Trophoblast cell (in vitro differentiated cells and primary cell): ENCODE results near the gene INPP4A.

Experiments used
- DNase-seq, 2 donors: peaks; one replicate each; pipeline ENCODE4 v3.0.0-alpha.2; 2016
- H2AFZ ChIP-seq: 2 replicates; pipeline ENCODE4 v1.6.1; 2013; ENCODE audit warnings: low read length, moderate library complexity, mild to moderate bottlenecking; ENCODE audit not compliant: insufficient read depth, poor library complexity
- H2AK5ac ChIP-seq: 2 replicates; pipeline ENCODE4 v1.6.1; 2013; ENCODE audit warnings: mild to moderate bottlenecking, low read length
- H2BK120ac ChIP-seq: 2 replicates; pipeline ENCODE4 v1.6.1; 2013; ENCODE audit warnings: low read length, mild to moderate bottlenecking, moderate library complexity; ENCODE audit not compliant: insufficient read depth, poor library complexity
- H2BK12ac ChIP-seq: 2 replicates; pipeline ENCODE4 v1.6.1; 2013; ENCODE audit warnings: mild to moderate bottlenecking, low read length, moderate library complexity
- H2BK5ac ChIP-seq: 2 replicates; pipeline ENCODE4 v1.6.1; 2013; ENCODE audit warnings: low read length, low read depth, moderate library complexity, mild to moderate bottlenecking; ENCODE audit not compliant: poor library complexity
- H3K14ac ChIP-seq: 2 replicates; pipeline ENCODE4 v1.6.1; 2013; ENCODE audit warnings: mild to moderate bottlenecking, low read length
- H3K18ac ChIP-seq: 2 replicates; pipeline ENCODE4 v1.6.1; 2013; ENCODE audit warnings: mild to moderate bottlenecking, low read length
- H3K23ac ChIP-seq: 2 replicates; pipeline ENCODE4 v1.6.1; 2013; ENCODE audit warnings: low read length
- H3K27ac ChIP-seq: 2 replicates; pipeline ENCODE4 v1.5.1; 2013; ENCODE audit warnings: low read depth, mild to moderate bottlenecking, inconsistent platforms, low read length, moderate library complexity
- H3K27me3 ChIP-seq: 2 replicates; pipeline ENCODE4 v1.6.1; 2013; ENCODE audit warnings: inconsistent platforms, mild to moderate bottlenecking, low read length, moderate library complexity; ENCODE audit not compliant: insufficient read depth
- H3K36me3 ChIP-seq, 2 experiments: 1 replicate in 1 of 2; 2 replicates in 1 of 2; pipeline ENCODE4 v1.6.1; 2013; ENCODE audit warnings: low read length in 2 of 2, mild to moderate bottlenecking in 2 of 2, moderate library complexity in 1 of 2; ENCODE audit not compliant: insufficient read depth in 2 of 2, control insufficient read depth in 1 of 2
- H3K4ac ChIP-seq: 2 replicates; pipeline ENCODE4 v1.6.1; 2013; ENCODE audit warnings: low read depth, mild to moderate bottlenecking, low read length, moderate library complexity
- H3K4me1 ChIP-seq, 2 experiments: 1 replicate in 1 of 2; 2 replicates in 1 of 2; pipeline ENCODE4 v1.6.1; 2013; ENCODE audit warnings: low read length in 2 of 2, mild to moderate bottlenecking in 2 of 2, moderate library complexity in 1 of 2; ENCODE audit not compliant: insufficient read depth in 2 of 2, control insufficient read depth in 1 of 2
- H3K4me2 ChIP-seq: 2 replicates; pipeline ENCODE4 v1.6.1; 2013; ENCODE audit warnings: inconsistent platforms, mild to moderate bottlenecking, low read length, moderate library complexity
- H3K4me3 ChIP-seq: 2 replicates; pipeline ENCODE4 v1.5.1; 2013; ENCODE audit warnings: mild to moderate bottlenecking, low read depth, low read length, inconsistent platforms
- H3K79me1 ChIP-seq: one replicate; pipeline ENCODE4 v1.6.1; 2013; ENCODE audit warnings: low read length
- H3K79me2 ChIP-seq: 2 replicates; pipeline ENCODE4 v1.6.1; 2013; ENCODE audit warnings: low read length, mild to moderate bottlenecking; ENCODE audit not compliant: control insufficient read depth, insufficient read depth, poor library complexity
- H3K9ac ChIP-seq: 2 replicates; pipeline ENCODE4 v1.6.1; 2013; ENCODE audit warnings: mild to moderate bottlenecking, low read length
- H3K9me3 ChIP-seq: 2 replicates; pipeline ENCODE4 v1.6.1; 2013; ENCODE audit warnings: low read depth, mild to moderate bottlenecking, control low read depth, inconsistent platforms, low read length; ENCODE audit not compliant: insufficient read depth
- H4K12ac ChIP-seq: 2 replicates; pipeline ENCODE4 v1.6.1; 2013; ENCODE audit warnings: low read depth, mild to moderate bottlenecking, low read length, moderate library complexity
- H4K8ac ChIP-seq: 2 replicates; pipeline ENCODE4 v1.6.1; 2013; ENCODE audit warnings: low read depth, mild to moderate bottlenecking, low read length, moderate library complexity
- H4K91ac ChIP-seq: one replicate; pipeline ENCODE4 v1.6.1; 2013; ENCODE audit warnings: low read depth, mild to moderate bottlenecking, low read length, moderate library complexity
- WGBS: extraction: QIAGEN DNeasy Blood & Tissue Kit; methylation state at CpG from one replicate; pipeline ENCODE4 v1.1.7; 2013; ENCODE audit warnings: missing lambda C conversion rate; ENCODE audit not compliant: insufficient read length, insufficient coverage; ENCODE audit errors: extremely low coverage; 5-methylcytosine and 5-hydroxymethylcytosine counted together

Gene INPP4A

GRCh38 chr2:98479371-98479770 lies 34.7 kb downstream of the INPP4A start:
- no peak overlapping the region for H2AFZ ChIP-seq
- H3K14ac ChIP-seq, result no peak overlapping the region
- H4K91ac ChIP-seq, result no peak overlapping the region
- no peaks in the 10 kb centered on the region for H3K36me3 ChIP-seq
- no peak for DNase-seq
- H3K18ac ChIP-seq, result peak overlapping the region; percentile 27
- WGBS, result no CpG with 5 or more reads among the region's 4 CpGs
- peaks cover 10% of the 10 kb centered on the region for H3K79me1 ChIP-seq
- no peaks in the 10 kb centered on the region for H3K27me3 ChIP-seq
- H3K79me2 ChIP-seq, result peaks cover 7% of the 10 kb centered on the region
- H2AK5ac ChIP-seq, result no peak overlapping the region
- H4K8ac ChIP-seq, result no peak overlapping the region
- H3K4me1 ChIP-seq, result peaks cover 26 to 29% of the 10 kb centered on the region in 2 experiments
- H3K4me3 ChIP-seq, result no peak overlapping the region
- H2BK12ac ChIP-seq, result no peak overlapping the region
- H3K4ac ChIP-seq, result no peak overlapping the region
- no peak overlapping the region for H3K27ac ChIP-seq
- H2BK5ac ChIP-seq, result no peak overlapping the region
- no peak overlapping the region for H4K12ac ChIP-seq
- H3K9ac ChIP-seq, result no peak overlapping the region
- no peaks in the 10 kb centered on the region for H3K9me3 ChIP-seq
- no peak overlapping the region for H3K23ac ChIP-seq
- no peak overlapping the region for H2BK120ac ChIP-seq
- H3K4me2 ChIP-seq, result no peak overlapping the region

- Histone ChIP-seq H2BK120ac (no peak overlapping the region), H3K18ac (peak overlapping the region; percentile 21), H4K8ac (no peak overlapping the region), H3K36me3 (no peaks in the 10 kb centered on the region), H3K27ac (no peak overlapping the region), H3K9me3 (peaks cover 2% of the 10 kb centered on the region), H2AFZ (no peak overlapping the region), H4K91ac (no peak overlapping the region), H3K4ac (no peak overlapping the region), H2BK5ac (no peak overlapping the region), H3K79me2 (peaks cover 7% of the 10 kb centered on the region), H3K27me3 (no peaks in the 10 kb centered on the region), H3K14ac (no peak overlapping the region), H3K4me1 (peaks cover 26 to 29% of the 10 kb centered on the region in 2 experiments), H4K12ac (no peak overlapping the region), H3K23ac (no peak overlapping the region), H3K9ac (no peak overlapping the region), H3K79me1 (peaks cover 10% of the 10 kb centered on the region), H2BK12ac (no peak overlapping the region), H3K4me2 (no peak overlapping the region), H2AK5ac (no peak overlapping the region), H3K4me3 (no peak overlapping the region)
- no CpG with 5 or more reads among the region's 4 CpGs for WGBS
- DNase-seq, result peak in 1 of 2 donors; percentile 43
These were observed 35.4 kb downstream of the INPP4A start for GRCh38 chr2:98479959-98480524.

- Histone ChIP-seq H3K9ac (no peak overlapping the region), H3K14ac (no peak overlapping the region), H3K27ac (no peak overlapping the region), H3K23ac (no peak overlapping the region), H3K4me3 (no peak overlapping the region), H3K18ac (peak overlapping the region; percentile 5), H2AK5ac (no peak overlapping the region), H2BK12ac (no peak overlapping the region), H2AFZ (no peak overlapping the region), H3K4ac (no peak overlapping the region), H3K4me1 (peaks cover 26 to 29% of the 10 kb centered on the region in 2 experiments), H3K27me3 (no peaks in the 10 kb centered on the region), H4K8ac (no peak overlapping the region), H2BK5ac (no peak overlapping the region), H2BK120ac (no peak overlapping the region), H4K12ac (no peak overlapping the region), H3K4me2 (no peak overlapping the region), H3K79me1 (peaks cover 10% of the 10 kb centered on the region), H3K79me2 (peaks cover 7% of the 10 kb centered on the region), H4K91ac (no peak overlapping the region), H3K36me3 (no peaks in the 10 kb centered on the region), H3K9me3 (peaks cover 2% of the 10 kb centered on the region)
- DNase-seq, result no peak
- WGBS, result no CpG with 5 or more reads among the region's 9 CpGs
These were observed 35.9 kb downstream of the INPP4A start for GRCh38 chr2:98480598-98480997.

- Histone ChIP-seq H3K4me2 (no peak overlapping the region), H3K4me1 (peaks cover 26 to 29% of the 10 kb centered on the region in 2 experiments), H4K12ac (no peak overlapping the region), H4K8ac (no peak overlapping the region), H2AK5ac (peak overlapping the region; percentile 3), H2AFZ (no peak overlapping the region), H2BK5ac (no peak overlapping the region), H3K4me3 (no peak overlapping the region), H3K27ac (no peak overlapping the region), H3K9ac (no peak overlapping the region), H4K91ac (no peak overlapping the region), H3K18ac (peak overlapping the region; percentile 25), H3K9me3 (peaks cover 2% of the 10 kb centered on the region), H3K14ac (no peak overlapping the region), H2BK120ac (no peak overlapping the region), H3K36me3 (no peaks in the 10 kb centered on the region), H3K79me2 (peaks cover 7% of the 10 kb centered on the region), H2BK12ac (no peak overlapping the region), H3K23ac (no peak overlapping the region), H3K4ac (no peak overlapping the region), H3K79me1 (peaks cover 8% of the 10 kb centered on the region), H3K27me3 (no peaks in the 10 kb centered on the region)
- DNase-seq, result no peak
- whole genome bisulfite sequencing, result no CpG with 5 or more reads among the region's 2 CpGs
These were observed 37.7 kb downstream of the INPP4A start for GRCh38 chr2:98482362-98482761.
